Stimulated activated CD8-positive, alpha-beta memory T cell treated with anti-CD3 and anti-CD28 coated beads, Interleukin-4, amount 100 ng/mL, for 1 hour (primary cell): Measurements from ENCODE around the gene TNK2.

Experiments used
- DNase-seq, 2 donors: peaks; one replicate each; pipeline ENCODE4 v3.0.0-alpha.2; 2020; ENCODE audit warnings: low read depth in 2 of 2, low spot score in 1 of 2

Gene TNK2

DNA sequence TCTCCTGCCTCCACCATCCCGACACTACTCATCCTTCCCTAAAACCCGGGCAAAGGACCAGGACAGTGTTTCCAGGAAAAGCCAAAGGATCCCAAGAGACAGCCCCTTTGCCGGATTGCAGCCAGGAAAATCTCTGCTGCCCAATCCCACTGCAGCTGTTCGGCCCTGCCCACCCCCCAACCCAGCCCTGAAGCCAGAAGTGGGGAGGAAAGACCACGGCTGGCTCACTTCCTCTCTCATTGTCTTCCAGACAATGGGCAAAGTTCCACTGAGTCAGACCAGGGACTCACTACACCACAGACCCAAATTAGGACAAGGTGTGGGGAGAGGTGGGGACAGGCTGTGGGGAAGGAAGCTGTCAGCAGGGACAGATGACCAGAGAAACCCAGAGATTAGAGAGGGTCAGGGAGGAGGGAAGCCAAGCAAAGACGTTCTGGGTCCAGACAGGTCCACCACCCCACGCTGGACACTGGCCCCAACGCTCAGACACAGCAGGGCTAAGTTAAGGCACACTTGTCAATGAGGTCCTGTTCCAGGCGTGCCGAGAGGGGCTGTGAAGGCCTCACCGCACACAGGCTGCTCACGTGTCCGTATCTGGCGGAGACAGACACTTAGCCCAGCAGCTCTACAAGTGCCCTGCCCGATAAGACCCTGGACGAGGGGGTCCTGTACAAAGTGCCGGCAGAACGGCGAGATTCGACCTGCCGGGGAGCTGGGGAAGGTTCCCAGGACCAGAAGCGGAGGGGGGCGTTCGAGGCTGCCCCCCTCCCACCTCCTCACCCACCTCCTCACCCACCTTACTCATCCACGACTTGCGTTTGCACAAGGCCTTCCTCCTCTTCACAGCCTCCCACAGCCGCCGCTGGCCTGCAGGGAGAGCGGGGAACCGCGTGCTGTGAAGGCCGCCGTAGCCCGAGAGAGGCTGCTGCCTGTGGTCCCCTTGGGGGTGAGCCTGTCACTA lies 21.9 kb downstream of the TNK2 start:
- no peak for DNase-seq

GRCh38 chr3:195885036-195885891 lies 23.1 kb downstream of the TNK2 start:
- no peak for DNase-seq

DNA sequence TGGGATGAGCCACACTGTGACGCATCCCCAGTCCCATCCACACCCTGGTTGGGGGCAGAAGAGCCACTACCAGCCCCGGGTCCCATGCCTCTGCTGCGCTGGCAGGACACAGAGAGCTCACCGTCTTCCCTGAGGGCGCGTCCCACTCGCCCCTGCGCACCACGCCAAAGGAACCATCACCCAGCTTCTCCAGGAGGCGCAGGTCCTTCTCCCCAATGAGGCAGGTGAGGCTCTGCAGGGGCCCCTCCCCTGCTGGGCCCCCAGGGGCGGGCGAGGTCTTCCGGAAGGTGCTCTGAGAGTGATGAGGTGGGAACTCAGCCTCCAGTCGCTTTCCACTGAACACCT lies 23.7 kb downstream of the TNK2 start:
- DNase-seq, result no peak

- no peak for DNase-seq
These were observed 24.6 kb downstream of the TNK2 start for GRCh38 chr3:195883801-195884200.

- DNase-seq, result no peak
These were observed 25.2 kb downstream of the TNK2 start for GRCh38 chr3:195883160-195883559.

GRCh38 chr3:195882002-195882441 lies 26.3 kb downstream of the TNK2 start:
- DNase-seq, result no peak

DNA sequence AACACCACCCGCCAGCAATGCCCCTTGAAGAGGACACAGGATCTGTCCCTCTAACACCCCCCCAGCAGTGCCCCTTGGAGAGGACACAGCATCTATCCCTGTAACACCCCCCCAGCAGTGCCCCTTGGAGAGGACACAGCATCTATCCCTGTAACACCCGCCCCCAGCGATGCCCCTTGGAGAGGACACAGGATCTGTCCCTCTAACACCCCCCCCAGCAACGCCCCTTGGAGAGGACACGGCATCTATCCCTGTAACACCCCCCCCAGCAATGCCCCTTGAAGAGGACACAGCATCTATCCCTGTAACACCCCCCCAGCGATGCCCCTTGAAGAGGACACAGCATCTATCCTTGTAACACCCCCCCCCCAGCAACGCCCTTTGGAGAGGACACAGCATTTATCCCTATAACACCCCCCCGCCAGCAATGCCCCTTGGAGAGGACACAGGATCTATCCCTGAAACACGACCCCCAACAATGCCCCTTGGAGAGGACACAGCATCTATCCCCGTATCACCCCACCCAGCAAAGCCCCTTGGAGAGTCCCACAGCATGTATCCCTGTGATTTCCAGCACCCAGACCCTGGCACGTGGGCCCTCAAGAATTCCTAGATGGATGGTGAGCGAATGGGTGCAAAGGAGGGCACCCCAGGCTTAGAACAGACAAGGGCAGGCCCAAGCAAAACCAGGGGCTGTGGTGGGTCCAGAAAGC lies 26.9 kb downstream of the TNK2 start:
- DNase-seq, result no peak

- DNase-seq, result no peak
These were observed 28.3 kb downstream of the TNK2 start for GRCh38 chr3:195880037-195880431.

DNA sequence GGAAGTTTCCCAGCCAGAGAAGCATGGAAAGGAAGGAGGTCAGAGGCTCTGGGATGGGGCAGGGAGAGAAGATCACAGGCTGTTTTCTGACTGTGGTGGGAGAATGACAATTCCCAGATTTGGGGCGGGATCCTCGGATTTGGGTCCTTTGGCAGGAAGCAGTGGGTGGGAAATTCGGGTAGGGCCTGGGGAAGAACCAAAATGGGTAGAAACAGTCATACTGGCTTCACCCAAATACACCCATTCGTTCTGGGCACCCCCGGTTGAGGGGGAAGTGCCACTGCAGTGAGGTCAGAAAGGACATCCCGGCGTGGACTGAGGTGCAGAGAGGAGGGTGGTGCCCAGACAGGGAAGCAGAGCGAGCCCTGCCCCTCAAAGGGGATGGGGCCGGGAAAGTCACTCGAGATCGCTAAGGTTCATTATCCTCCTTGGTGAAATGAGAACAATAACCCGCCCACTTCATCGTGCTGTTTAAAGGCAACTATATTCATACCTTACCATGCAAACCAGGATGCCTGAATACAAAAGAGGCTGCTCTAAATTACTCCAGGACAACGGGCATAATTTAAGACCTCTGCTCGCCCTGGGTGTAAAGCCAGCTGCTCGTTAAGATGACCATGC lies 28.8 kb downstream of the TNK2 start:
- no peak for DNase-seq

GRCh38 chr3:195878424-195879274 lies 29.7 kb downstream of the TNK2 start:
- DNase-seq, result no peak

GRCh38 chr3:195877767-195878423 lies 30.5 kb downstream of the TNK2 start:
- DNase-seq, result no peak

DNA sequence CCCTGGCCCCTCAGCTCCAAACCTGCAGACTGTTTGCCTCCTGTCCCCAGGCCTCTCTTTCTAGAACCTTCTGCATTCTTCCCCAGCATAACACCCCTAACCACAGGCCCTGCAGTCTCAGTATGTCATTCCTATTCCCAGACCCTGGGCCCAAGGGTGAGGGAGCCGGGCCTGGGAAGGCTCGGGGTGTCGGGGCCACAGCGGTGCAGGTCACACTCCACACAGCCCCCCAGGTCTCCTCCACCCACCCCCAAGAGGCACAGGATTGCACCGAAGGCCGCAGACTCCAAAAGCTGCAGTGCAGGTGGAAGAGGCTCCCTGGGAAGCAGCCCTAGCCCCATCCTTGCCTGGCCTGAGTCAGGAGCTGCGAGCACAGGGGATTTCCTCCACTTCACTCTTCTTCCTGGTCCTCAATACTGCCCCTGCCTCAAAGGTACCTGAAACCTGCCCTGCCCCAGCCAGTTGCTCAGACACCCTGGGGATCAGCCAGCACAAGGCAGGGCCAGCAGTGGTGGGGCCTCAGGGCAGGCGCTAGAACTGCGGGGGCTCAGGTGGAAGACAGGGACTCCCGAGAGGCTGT lies 31.1 kb downstream of the TNK2 start:
- no peak for DNase-seq

GRCh38 chr3:195876297-195877064 lies 31.9 kb downstream of the TNK2 start:
- DNase-seq, result no peak

DNA sequence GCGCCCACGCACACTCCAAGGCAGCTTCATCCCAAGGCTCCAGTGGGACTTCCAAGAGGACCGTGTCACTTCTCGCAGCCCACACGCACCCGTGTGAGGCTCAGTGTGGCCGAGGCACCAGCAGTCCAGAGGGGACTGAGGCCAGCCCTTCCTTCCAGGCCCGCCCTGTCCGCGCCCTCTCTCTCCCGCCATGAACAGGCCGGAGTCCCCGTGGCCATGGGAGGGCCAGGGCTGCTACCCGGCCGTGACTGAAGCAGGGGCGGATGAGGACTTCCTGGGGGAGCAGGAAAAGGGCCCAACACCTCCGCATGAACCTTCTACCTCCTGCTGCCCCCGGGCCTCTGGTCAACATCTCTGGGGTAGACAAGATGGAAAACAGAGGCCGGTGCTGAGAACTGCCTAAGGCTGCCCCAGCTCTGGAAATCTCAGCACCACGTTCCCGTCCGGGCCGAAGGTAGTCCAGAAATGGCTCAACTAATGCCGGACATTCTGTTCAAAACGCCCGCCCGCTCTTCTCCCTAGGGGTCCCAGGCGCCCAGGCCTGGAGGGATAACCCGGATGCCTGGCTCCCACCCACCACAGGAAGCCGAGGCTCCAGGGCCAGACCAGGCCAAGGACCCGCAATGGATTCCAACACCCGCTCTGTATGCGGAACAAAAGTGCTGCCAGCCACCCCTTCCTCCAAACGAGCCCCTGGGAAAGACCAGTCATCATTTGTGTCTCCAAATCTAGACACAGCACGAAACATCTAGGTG lies 32.7 kb downstream of the TNK2 start:
- DNase-seq, result no peak

DNA sequence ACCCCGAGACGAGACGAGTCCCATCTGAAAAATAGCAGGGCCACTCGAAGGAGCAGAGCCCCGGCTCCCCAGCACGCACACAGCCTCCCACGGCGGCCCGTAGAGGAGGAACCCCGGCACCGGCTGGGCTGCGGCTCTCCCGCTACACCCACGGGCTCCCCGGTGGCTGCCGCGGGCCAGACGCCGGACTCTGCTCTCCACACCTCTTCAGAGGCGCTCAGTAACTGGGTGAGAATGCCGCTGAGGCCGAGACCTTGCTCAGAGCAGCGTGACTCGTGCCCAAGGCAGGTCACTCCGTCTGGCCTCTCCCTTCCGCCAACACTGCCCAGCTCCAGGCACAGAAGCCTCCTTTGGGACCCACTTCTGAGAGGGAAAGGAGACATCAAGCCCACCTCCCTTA lies 34.4 kb downstream of the TNK2 start:
- DNase-seq, result no peak

- DNase-seq, result no peak
These were observed 35.0 kb downstream of the TNK2 start for GRCh38 chr3:195873281-195873887.

DNA sequence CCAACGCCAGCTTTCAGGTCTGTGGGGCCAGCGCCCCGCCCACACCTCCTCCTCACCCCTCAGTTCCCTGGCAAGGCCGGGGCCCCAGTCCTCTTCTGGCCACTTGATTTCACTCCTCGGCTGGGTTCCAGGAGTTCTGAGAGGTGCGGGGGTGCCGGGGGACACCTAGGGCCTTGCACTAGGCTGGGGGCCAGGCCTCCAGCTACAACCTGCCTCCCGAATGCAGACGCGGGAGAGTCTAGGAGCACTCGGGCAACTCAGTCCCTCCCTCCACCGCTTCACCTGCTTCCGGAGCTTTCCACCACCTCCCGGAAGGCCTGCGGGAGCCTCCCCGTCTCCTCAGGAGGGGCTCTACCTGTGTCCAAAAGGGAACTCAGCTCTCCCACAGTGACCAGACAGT lies 35.6 kb downstream of the TNK2 start:
- no peak for DNase-seq
